GM19328 (cell line): ENCODE results near the gene ARMC5.
"Not testable (repeated sequence)": the region's sequence is repeated elsewhere in the genome, so short reads cannot be mapped to it uniquely, and the experiment has no call there.

Experiments
- ATAC-seq: cut with Tn5 transposase; IDR thresholded peaks from one replicate; pipeline ENCODE4 v1.9.1; 2021; ENCODE audit warnings: mild to moderate bottlenecking, moderate library complexity; ENCODE audit not compliant: unreplicated experiment

The ARMC5 gene

GRCh38 chr16:31435341-31436220 is 23.7 kb upstream of the ARMC5 start:
- no peak for ATAC-seq

- ATAC-seq: no peak
These were observed 22.9 kb upstream of the ARMC5 start for GRCh38 chr16:31436221-31437045.

- ATAC-seq: no peak
These were observed 20.9 kb upstream of the ARMC5 start for GRCh38 chr16:31438414-31438813.

GRCh38 chr16:31439023-31439422 is 20.3 kb upstream of the ARMC5 start:
- ATAC-seq: not testable (repeated sequence)

- no peak for ATAC-seq
These were observed 19.8 kb upstream of the ARMC5 start for GRCh38 chr16:31439519-31439918.

- ATAC-seq: no peak
These were observed 18.7 kb upstream of the ARMC5 start for GRCh38 chr16:31440516-31441184.

GRCh38 chr16:31441956-31442355 is 17.3 kb upstream of the ARMC5 start:
- no peak for ATAC-seq

- not testable (repeated sequence) for ATAC-seq
These were observed 13.4 kb upstream of the ARMC5 start for GRCh38 chr16:31445931-31446330.

- ATAC-seq: no peak
These were observed 8.1 kb upstream of the ARMC5 start for GRCh38 chr16:31451201-31451600.

- ATAC-seq: no peak
These were observed 7.5 kb upstream of the ARMC5 start for GRCh38 chr16:31451681-31452351.

GRCh38 chr16:31452631-31453106 is 6.6 kb upstream of the ARMC5 start:
- no peak for ATAC-seq

- no peak for ATAC-seq
These were observed 5.8 kb upstream of the ARMC5 start for GRCh38 chr16:31453255-31454204.

- ATAC-seq: no peak
These were observed 3.5 kb upstream of the ARMC5 start for GRCh38 chr16:31455601-31456314.

GRCh38 chr16:31456988-31457360 is 2.3 kb upstream of the ARMC5 start:
- ATAC-seq: no peak

GRCh38 chr16:31458073-31458843 is 1.0 kb upstream of the ARMC5 start:
- no peak for ATAC-seq

GRCh38 chr16:31459687-31460581 is 633 bp downstream of the ARMC5 start:
- peak; percentile 65 for ATAC-seq

GRCh38 chr16:31460582-31461002 is 1.3 kb downstream of the ARMC5 start:
- ATAC-seq: no peak
